Fibroblast of skin of abdomen (primary cell): ENCODE measurements around the gene CLSTN2.

Experiments used
- DNase-seq: peaks from one replicate; pipeline ENCODE4 v3.0.0-alpha.2; 2013

CLSTN2 gene

GRCh38 chr3:140568131-140568530, 633.1 kb downstream of the CLSTN2 start:
- DNase-seq = no peak

- no peak for DNase-seq
Observed at GRCh38 chr3:140568842-140569520, 634.0 kb downstream of the CLSTN2 start.

- DNase-seq = no peak
Observed at GRCh38 chr3:140570602-140571001, 635.6 kb downstream of the CLSTN2 start.

GRCh38 chr3:140571836-140572235, 636.9 kb downstream of the CLSTN2 start:
- DNase-seq = no peak

- no peak for DNase-seq
Observed at GRCh38 chr3:140572334-140572733, 637.3 kb downstream of the CLSTN2 start.

- no peak for DNase-seq
Observed at GRCh38 chr3:140573011-140573410, 638.0 kb downstream of the CLSTN2 start.

GRCh38 chr3:140574375-140574774, 639.4 kb downstream of the CLSTN2 start:
- DNase-seq = no peak

GRCh38 chr3:140576449-140576848, 641.5 kb downstream of the CLSTN2 start:
- DNase-seq = no peak

GRCh38 chr3:140577911-140578310, 642.9 kb downstream of the CLSTN2 start:
- DNase-seq = no peak

GRCh38 chr3:140579260-140579659, 644.3 kb downstream of the CLSTN2 start:
- DNase-seq = no peak

- peak; percentile 2 for DNase-seq
Observed at GRCh38 chr3:140580746-140581145, 645.8 kb downstream of the CLSTN2 start.

- no peak for DNase-seq
Observed at GRCh38 chr3:140584549-140584948, 649.6 kb downstream of the CLSTN2 start.

- DNase-seq = peak; percentile 69
Observed at GRCh38 chr3:140585828-140586227, 650.8 kb downstream of the CLSTN2 start.

GRCh38 chr3:140586311-140586710, 651.3 kb downstream of the CLSTN2 start:
- no peak for DNase-seq

GRCh38 chr3:140588558-140588957, 653.6 kb downstream of the CLSTN2 start:
- DNase-seq = no peak

- DNase-seq = no peak
Observed at GRCh38 chr3:140593766-140594165, 658.8 kb downstream of the CLSTN2 start.

GRCh38 chr3:140595295-140595694, 660.3 kb downstream of the CLSTN2 start:
- DNase-seq = no peak

GRCh38 chr3:140597364-140597763, 662.4 kb downstream of the CLSTN2 start:
- no peak for DNase-seq

- no peak for DNase-seq
Observed at GRCh38 chr3:140597792-140598191, 662.8 kb downstream of the CLSTN2 start.

- DNase-seq = no peak
Observed at GRCh38 chr3:140599009-140599408, 664.0 kb downstream of the CLSTN2 start.

GRCh38 chr3:140599496-140599895, 664.5 kb downstream of the CLSTN2 start:
- DNase-seq = no peak

- no peak for DNase-seq
Observed at GRCh38 chr3:140601881-140602280, 666.9 kb downstream of the CLSTN2 start.

GRCh38 chr3:140602781-140603180, 667.8 kb downstream of the CLSTN2 start:
- DNase-seq = no peak

GRCh38 chr3:140603766-140604165, 668.8 kb downstream of the CLSTN2 start:
- DNase-seq = no peak

GRCh38 chr3:140610544-140610943, 675.6 kb downstream of the CLSTN2 start:
- no peak for DNase-seq
